HepG2 (cell line): ENCODE data around the gene OGFOD3. TPM values are rescaled to one million over a fixed set of nuclear protein-coding genes. Genes with fewer than 3 reads are reported as not detected.
A peak's percentile ranks its signal among the peaks of the same experiment; 100 is the strongest.

Source experiments
- AGO2 ChIP-seq: fragments of 200-400 bp; formaldehyde crosslinking; optimal IDR thresholded peaks from 2 replicates; pipeline ENCODE3; 2017; ENCODE audit warnings: mild to moderate bottlenecking, low read depth, low read length, moderate library complexity
- AKNA ChIP-seq: sonication (generic); formaldehyde crosslinking; IDR thresholded peaks from 2 replicates; pipeline ENCODE4 v1.4.0; 2020; ENCODE audit warnings: missing genetic modification reagents, borderline replicate concordance
- ATAD3A ChIP-seq: sonication (generic); formaldehyde crosslinking; IDR thresholded peaks from 2 replicates; pipeline ENCODE4 v1.4.0; 2020; ENCODE audit warnings: missing genetic modification reagents
- BORCS8-MEF2B ChIP-seq: sonication (generic); formaldehyde crosslinking; IDR thresholded peaks from 2 replicates; pipeline ENCODE4 v1.8.0; 2022; ENCODE audit warnings: mild to moderate bottlenecking, missing genetic modification reagents
- ELF1 ChIP-seq: sonication (generic); formaldehyde crosslinking; IDR thresholded peaks from 2 replicates; pipeline ENCODE4 v1.4.0; 2020; ENCODE audit warnings: missing genetic modification reagents
- GATAD2A ChIP-seq: IDR thresholded peaks from 2 replicates; pipeline ENCODE4 v1.6.1; 2016
- HBP1 ChIP-seq: IDR thresholded peaks from 2 replicates; pipeline ENCODE4 v1.6.1; 2016; ENCODE audit warnings: low read depth, control low read depth
- HDAC2 ChIP-seq: sonication (generic); formaldehyde crosslinking; IDR thresholded peaks from 2 replicates; pipeline ENCODE4 v1.4.0; 2020; ENCODE audit warnings: missing genetic modification reagents
- HNRNPL ChIP-seq: fragments of 200-400 bp; formaldehyde crosslinking; IDR thresholded peaks from 2 replicates; pipeline ENCODE4 v1.6.1; 2017; ENCODE audit warnings: mild to moderate bottlenecking, low read depth, low read length
- NFE2L1 ChIP-seq: sonication (generic); formaldehyde crosslinking; IDR thresholded peaks from 2 replicates; pipeline ENCODE4 v1.4.0; 2020; ENCODE audit warnings: missing genetic modification reagents, mild to moderate bottlenecking, borderline replicate concordance
- PHB2 ChIP-seq: fragments of 450-650 bp; IDR thresholded peaks from 2 replicates; pipeline ENCODE4 v1.6.1; 2018; ENCODE audit not compliant: partially characterized antibody
- RAD51 ChIP-seq: fragments of 450-650 bp; IDR thresholded peaks from 2 replicates; pipeline ENCODE4 v1.6.1; 2016; ENCODE audit warnings: borderline replicate concordance
- RXRA ChIP-seq: sonication (generic); formaldehyde crosslinking; IDR thresholded peaks from 2 replicates; pipeline ENCODE4 v1.5.1; 2020; ENCODE audit warnings: missing genetic modification reagents
- TARDBP ChIP-seq: sonication (generic); formaldehyde crosslinking; IDR thresholded peaks from 2 replicates; pipeline ENCODE4 v1.8.0; 2022; ENCODE audit warnings: mild to moderate bottlenecking, missing genetic modification reagents
- ZKSCAN5 ChIP-seq: sonication (generic); formaldehyde crosslinking; IDR thresholded peaks from 2 replicates; pipeline ENCODE4 v1.5.1; 2020; ENCODE audit warnings: mild to moderate bottlenecking, missing genetic modification reagents
- ZNF205 ChIP-seq: IDR thresholded peaks from 2 replicates; pipeline ENCODE4 v1.6.1; 2018; ENCODE audit warnings: missing biosample characterization, missing genetic modification reagents
- ZNF543 ChIP-seq: sonication (generic); formaldehyde crosslinking; IDR thresholded peaks from 2 replicates; pipeline ENCODE4 v1.4.0; 2020; ENCODE audit warnings: mild to moderate bottlenecking, missing genetic modification reagents
- ZNF615 ChIP-seq: sonication (generic); formaldehyde crosslinking; IDR thresholded peaks from 2 replicates; pipeline ENCODE4 v1.5.0; 2020; ENCODE audit warnings: mild to moderate bottlenecking, missing genetic modification reagents, borderline replicate concordance
- ZNF766 ChIP-seq: sonication (generic); formaldehyde crosslinking; IDR thresholded peaks from 2 replicates; pipeline ENCODE4 v1.5.0; 2020; ENCODE audit warnings: missing genetic modification reagents, borderline replicate concordance
- polyA plus RNA-seq, 8 experiments: library from polyadenylated mRNA; depleted of rRNA in 3 of 8; stranded (reverse) in 7 of 8; unstranded in 1 of 8; fragments of >200 nt; fragmentation: Illumina TruSeq in 4 of 8; extraction: Trizol in 4 of 8; gene quantifications; 2 replicates each; pipeline versions ENCODE4 v1.2.1 to v1.2.3, GENCODE V29; 2011 to 2016; ENCODE audit warnings: low read depth in 4 of 8, missing spikeins in 1 of 8, mixed read lengths in 1 of 8; ENCODE audit not compliant: insufficient read depth in 1 of 8
- total RNA-seq, 5 experiments: library from RNA; depleted of rRNA; stranded (reverse); fragments of >200 nt; fragmentation: Illumina TruSeq; extraction: Trizol; gene quantifications; 2 replicates each; pipeline ENCODE4 v1.2.3, GENCODE V29; 2016; ENCODE audit warnings: low read depth in 1 of 5
- TF ChIP-seq, protein P1 (sequence below): sonication (generic); formaldehyde crosslinking; IDR thresholded peaks from 2 replicates; pipeline ENCODE4 v1.5.0; 2020; ENCODE audit warnings: missing genetic modification reagents
- TF ChIP-seq, protein P2 (sequence below): sonication (generic); formaldehyde crosslinking; IDR thresholded peaks from 2 replicates; pipeline ENCODE4 v1.8.1; 2023; ENCODE audit warnings: mild to moderate bottlenecking, missing genetic modification reagents

Gene OGFOD3
- total and polyA plus RNA-seq, 2 of the 13 experiments (the other 11 are each of a cell fraction or from before 2014, with no cell fraction given), result 40.0 to 42.1 TPM

- no peak for TF ChIP-seq HBP1 (CRISPR knock-in tag)
- TF ChIP-seq AGO2, result peak; percentile 5
- TF ChIP-seq ZNF615 (CRISPR knock-in tag), result 0 out of 2 replicates have a peak, but pooled peaks have one; percentile 31
- TF ChIP-seq, protein P1, sequence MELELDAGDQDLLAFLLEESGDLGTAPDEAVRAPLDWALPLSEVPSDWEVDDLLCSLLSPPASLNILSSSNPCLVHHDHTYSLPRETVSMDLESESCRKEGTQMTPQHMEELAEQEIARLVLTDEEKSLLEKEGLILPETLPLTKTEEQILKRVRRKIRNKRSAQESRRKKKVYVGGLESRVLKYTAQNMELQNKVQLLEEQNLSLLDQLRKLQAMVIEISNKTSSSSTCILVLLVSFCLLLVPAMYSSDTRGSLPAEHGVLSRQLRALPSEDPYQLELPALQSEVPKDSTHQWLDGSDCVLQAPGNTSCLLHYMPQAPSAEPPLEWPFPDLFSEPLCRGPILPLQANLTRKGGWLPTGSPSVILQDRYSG (CRISPR knock-in tag), result no peak
- no peak for TF ChIP-seq PHB2
- no peak for TF ChIP-seq AKNA (CRISPR knock-in tag)
- TF ChIP-seq RXRA (CRISPR knock-in tag), result 0 out of 2 replicates have a peak, but pooled peaks have one; percentile 5
- no peak for TF ChIP-seq ZKSCAN5
- TF ChIP-seq ZNF766 (CRISPR knock-in tag), result no peak
- no peak for TF ChIP-seq HDAC2 (CRISPR knock-in tag)
- TF ChIP-seq NFE2L1, result no peak
- no peak for TF ChIP-seq RAD51
- TF ChIP-seq ATAD3A (CRISPR knock-in tag), result no peak
- TF ChIP-seq GATAD2A (CRISPR knock-in tag), result 0 out of 2 replicates have a peak, but pooled peaks have one; percentile 17
- 0 out of 2 replicates have a peak, but pooled peaks have one; percentile 4 for TF ChIP-seq TARDBP (CRISPR knock-in tag)
- TF ChIP-seq ZNF543 (CRISPR knock-in tag), result no peak
- TF ChIP-seq ZNF205 (CRISPR knock-in tag), result no peak
- TF ChIP-seq ELF1, result no peak
- TF ChIP-seq, protein P2, sequence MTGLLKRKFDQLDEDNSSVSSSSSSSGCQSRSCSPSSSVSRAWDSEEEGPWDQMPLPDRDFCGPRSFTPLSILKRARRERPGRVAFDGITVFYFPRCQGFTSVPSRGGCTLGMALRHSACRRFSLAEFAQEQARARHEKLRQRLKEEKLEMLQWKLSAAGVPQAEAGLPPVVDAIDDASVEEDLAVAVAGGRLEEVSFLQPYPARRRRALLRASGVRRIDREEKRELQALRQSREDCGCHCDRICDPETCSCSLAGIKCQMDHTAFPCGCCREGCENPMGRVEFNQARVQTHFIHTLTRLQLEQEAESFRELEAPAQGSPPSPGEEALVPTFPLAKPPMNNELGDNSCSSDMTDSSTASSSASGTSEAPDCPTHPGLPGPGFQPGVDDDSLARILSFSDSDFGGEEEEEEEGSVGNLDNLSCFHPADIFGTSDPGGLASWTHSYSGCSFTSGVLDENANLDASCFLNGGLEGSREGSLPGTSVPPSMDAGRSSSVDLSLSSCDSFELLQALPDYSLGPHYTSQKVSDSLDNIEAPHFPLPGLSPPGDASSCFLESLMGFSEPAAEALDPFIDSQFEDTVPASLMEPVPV, result no peak
- TF ChIP-seq BORCS8-MEF2B (CRISPR knock-in tag), result no peak
- 0 out of 2 replicates have a peak, but pooled peaks have one; percentile 48 for TF ChIP-seq HNRNPL
Measured at GRCh38 chr17:82339634-82340580, 78.5 kb downstream of the OGFOD3 start (continued).
